CD8-positive, alpha-beta memory T cell (primary cell): ENCODE data around the gene ASPHD1. TPM values are rescaled to one million over a fixed set of nuclear protein-coding genes. Genes with fewer than 3 reads are reported as not detected.
"Not testable (repeated sequence)": the region's sequence is repeated elsewhere in the genome, so short reads cannot be mapped to it uniquely, and the experiment has no call there.

Experiments
- CTCF ChIA-PET: fragments of 350-600 bp; sonication (Branson Sonifier 250); formaldehyde crosslinking; loops from one replicate; lab custom pipeline; 2021; ENCODE audit warnings: antibody characterized with exemption; lab: Charles Lee
- POLR2A ChIA-PET: fragments of 350-600 bp; sonication (Branson Sonifier 250); formaldehyde crosslinking; loops from one replicate; lab custom pipeline; 2021; ENCODE audit warnings: antibody characterized with exemption; lab: Charles Lee
- DNase-seq, 5 donors: peaks; one replicate each; pipeline versions ENCODE4 v3.0.0 to v3.0.0-alpha.2; 2020 to 2022; ENCODE audit warnings: mixed read lengths in 1 of 5
- H3K27ac ChIP-seq: one replicate; pipeline ENCODE4 v1.7.0; 2013; ENCODE audit warnings: low read depth, mild to moderate bottlenecking, low read length, moderate library complexity
- H3K27me3 ChIP-seq: 2 replicates; pipeline ENCODE4 v1.7.0; 2013; ENCODE audit warnings: low read length, mild to moderate bottlenecking; ENCODE audit not compliant: insufficient read depth, poor library complexity, severe bottlenecking
- H3K36me3 ChIP-seq: 2 replicates; pipeline ENCODE4 v1.7.0; 2013; ENCODE audit warnings: mild to moderate bottlenecking, low read length, moderate library complexity; ENCODE audit not compliant: insufficient read depth
- H3K4me1 ChIP-seq: 2 replicates; pipeline ENCODE4 v1.7.0; 2013; ENCODE audit warnings: mild to moderate bottlenecking, low read length, moderate library complexity; ENCODE audit not compliant: insufficient read depth
- H3K4me3 ChIP-seq: 2 replicates; pipeline ENCODE4 v1.7.0; 2013; ENCODE audit warnings: mild to moderate bottlenecking, low read length
- H3K9me3 ChIP-seq: 2 replicates; pipeline ENCODE4 v1.7.0; 2013; ENCODE audit warnings: mild to moderate bottlenecking, low read length
- H3K27ac Mint-ChIP-seq, 8 donors: one replicate each; pipeline ENCODE4 v1.8.0; 2020 to 2021; ENCODE audit warnings: mixed read lengths in 8 of 8, mild to moderate bottlenecking in 6 of 8, inconsistent platforms in 3 of 8, moderate library complexity in 3 of 8
- H3K27me3 Mint-ChIP-seq, 2 donors: one replicate each; pipeline ENCODE4 v1.8.0; 2020 to 2021; ENCODE audit warnings: mixed read lengths in 2 of 2, mild to moderate bottlenecking in 1 of 2, moderate library complexity in 1 of 2
- H3K36me3 Mint-ChIP-seq, 3 donors: one replicate each; pipeline ENCODE4 v1.8.0; 2020 to 2021; ENCODE audit warnings: mixed read lengths in 3 of 3, inconsistent platforms in 1 of 3, mild to moderate bottlenecking in 1 of 3
- H3K4me1 Mint-ChIP-seq, 3 donors: one replicate each; pipeline ENCODE4 v1.8.0; 2020 to 2021; ENCODE audit warnings: mixed read lengths in 3 of 3, inconsistent platforms in 1 of 3, mild to moderate bottlenecking in 1 of 3
- H3K4me3 Mint-ChIP-seq, 7 donors: one replicate each; pipeline ENCODE4 v1.8.0; 2020 to 2021; ENCODE audit warnings: mixed read lengths in 7 of 7, mild to moderate bottlenecking in 6 of 7, moderate library complexity in 4 of 7, inconsistent platforms in 2 of 7
- H3K9me3 Mint-ChIP-seq, 5 donors: one replicate each; pipeline ENCODE4 v1.8.0; 2020 to 2022; ENCODE audit warnings: mixed read lengths in 5 of 5, mild to moderate bottlenecking in 3 of 5, moderate library complexity in 2 of 5, inconsistent platforms in 1 of 5
- polyA plus RNA-seq: library from polyadenylated mRNA; unstranded; fragments of 300-500 nt; fragmentation: Illumina TruSeq; gene quantifications from one replicate; pipeline ENCODE4 v1.2.3, GENCODE V29; 2021
- total RNA-seq, 2 experiments: library from RNA; stranded (reverse); gene quantifications; one replicate each; pipeline ENCODE4 v1.2.3, GENCODE V29; 2021

The ASPHD1 gene
- total and polyA plus RNA-seq, 3 experiments from 2014 or later, result 1.2 to 1.7 TPM; not detected in 1

GRCh38 chr16:29869067-29869466 lies 31.2 kb upstream of the ASPHD1 start:
- H3K9me3 ChIP-seq, H3K27me3 ChIP-seq, H3K4me3 ChIP-seq, H3K4me3 Mint-ChIP-seq, H3K9me3 Mint-ChIP-seq, H3K4me1 Mint-ChIP-seq, H3K27me3 Mint-ChIP-seq, H3K27ac Mint-ChIP-seq, H3K36me3 ChIP-seq, CTCF ChIA-PET, H3K36me3 Mint-ChIP-seq, DNase-seq, H3K27ac ChIP-seq, H3K4me1 ChIP-seq: not testable (repeated sequence)
- POLR2A ChIA-PET, result interaction anchor here (0.6 kb wide), 1 partner anchor 178 kb away, joined by 3 read pairs; no protein-coding TSS in a partner anchor

- H3K27ac Mint-ChIP-seq, result no peak overlapping the region
- H3K36me3 Mint-ChIP-seq, result no peaks in the 10 kb centered on the region
- ChIA-PET POLR2A (no interaction called here), CTCF (interaction anchor here (1.2 kb wide), 1 partner anchor 8 kb away, joined by 4 read pairs; the partner anchor contains the start of gene CDIPT)
- Histone ChIP-seq H3K9me3 (no peaks in the 10 kb centered on the region), H3K27ac (no peak overlapping the region), H3K4me3 (no peak overlapping the region), H3K36me3 (no peaks in the 10 kb centered on the region), H3K27me3 (peaks cover under 1% of the 10 kb centered on the region), H3K4me1 (peaks cover 4% of the 10 kb centered on the region)
- no peak for DNase-seq
- H3K9me3 Mint-ChIP-seq, result no peaks in the 10 kb centered on the region
- H3K27me3 Mint-ChIP-seq, result peaks cover 15% of the 10 kb centered on the region in 2 donors
- peaks cover 7 to 15% (median 10%) of the 10 kb centered on the region in 3 donors for H3K4me1 Mint-ChIP-seq
- no peak overlapping the region for H3K4me3 Mint-ChIP-seq
Observed at GRCh38 chr16:29871822-29872546, 28.3 kb upstream of the ASPHD1 start.

GRCh38 chr16:29873319-29873718 lies 27.0 kb upstream of the ASPHD1 start:
- Mint-ChIP-seq H3K4me3 (no peak overlapping the region), H3K4me1 (peaks cover 13 to 20% (median 18%) of the 10 kb centered on the region in 3 donors), H3K36me3 (peaks cover 0 to 3% (median 0%) of the 10 kb centered on the region in 3 donors), H3K27me3 (peaks cover 23% of the 10 kb centered on the region in 2 donors), H3K9me3 (no peaks in the 10 kb centered on the region), H3K27ac (no peak overlapping the region)
- Histone ChIP-seq H3K27me3 (peaks cover 13% of the 10 kb centered on the region), H3K4me3 (no peak overlapping the region), H3K4me1 (peaks cover 12% of the 10 kb centered on the region), H3K27ac (no peak overlapping the region), H3K9me3 (no peaks in the 10 kb centered on the region), H3K36me3 (no peaks in the 10 kb centered on the region)
- ChIA-PET POLR2A (interaction anchor here (0.5 to 0.8 kb wide), 2 partner anchors 37 to 58 kb away, joined by 5 to 7 read pairs; partner anchors contain the start of gene PAGR1), CTCF (no interaction called here)
- DNase-seq, result no peak

- no peak for DNase-seq
- Histone ChIP-seq H3K4me3 (no peak overlapping the region), H3K27ac (no peak overlapping the region), H3K27me3 (peaks cover 13% of the 10 kb centered on the region), H3K36me3 (no peaks in the 10 kb centered on the region), H3K9me3 (no peaks in the 10 kb centered on the region), H3K4me1 (peaks cover 12% of the 10 kb centered on the region)
- H3K27ac Mint-ChIP-seq, result no peak overlapping the region
- no peaks in the 10 kb centered on the region for H3K9me3 Mint-ChIP-seq
- no peak overlapping the region for H3K4me3 Mint-ChIP-seq
- H3K36me3 Mint-ChIP-seq, result peaks cover 0 to 3% (median 0%) of the 10 kb centered on the region in 3 donors
- ChIA-PET POLR2A (interaction anchor here (0.7 kb wide), 1 partner anchor 73 kb away, joined by 5 read pairs; no protein-coding TSS in a partner anchor), CTCF (interaction anchor here (1.3 kb wide), 1 partner anchor 11 kb away, joined by 7 read pairs; no protein-coding TSS in a partner anchor)
- peaks cover 28 to 32% of the 10 kb centered on the region in 2 donors for H3K27me3 Mint-ChIP-seq
- H3K4me1 Mint-ChIP-seq, result peaks cover 13 to 20% (median 18%) of the 10 kb centered on the region in 3 donors
Observed at GRCh38 chr16:29875206-29875605, 25.1 kb upstream of the ASPHD1 start.

- Mint-ChIP-seq H3K9me3 (no peaks in the 10 kb centered on the region), H3K27me3 (peaks cover 25 to 36% of the 10 kb centered on the region in 2 donors), H3K4me1 (peaks cover 13 to 20% (median 18%) of the 10 kb centered on the region in 3 donors), H3K36me3 (peaks cover 0 to 3% (median 0%) of the 10 kb centered on the region in 3 donors), H3K27ac (peak overlapping the region in 1 of 8 donors; percentile 94), H3K4me3 (peak overlapping the region in 6 of 7 donors; percentile 67 to 83 (median 74))
- Histone ChIP-seq H3K4me3 (peak overlapping the region; percentile 28), H3K4me1 (peaks cover 12% of the 10 kb centered on the region), H3K27me3 (peaks cover 13% of the 10 kb centered on the region), H3K36me3 (no peaks in the 10 kb centered on the region), H3K9me3 (no peaks in the 10 kb centered on the region), H3K27ac (no peak overlapping the region)
- CTCF ChIA-PET, result no interaction called here
- POLR2A ChIA-PET, result no interaction called here
- no peak for DNase-seq
Observed at GRCh38 chr16:29876217-29876593, 24.1 kb upstream of the ASPHD1 start.

- no peaks in the 10 kb centered on the region for H3K9me3 Mint-ChIP-seq
- POLR2A ChIA-PET, result no interaction called here
- H3K36me3 ChIP-seq, result no peaks in the 10 kb centered on the region
- H3K27ac ChIP-seq, result peak overlapping the region; percentile 1
- no peaks in the 10 kb centered on the region for H3K9me3 ChIP-seq
- peak overlapping the region; percentile 28 for H3K4me3 ChIP-seq
- H3K27me3 ChIP-seq, result peaks cover 13% of the 10 kb centered on the region
- peaks cover 27 to 38% of the 10 kb centered on the region in 2 donors for H3K27me3 Mint-ChIP-seq
- peaks cover 12% of the 10 kb centered on the region for H3K4me1 ChIP-seq
- H3K4me1 Mint-ChIP-seq, result peaks cover 13 to 20% (median 18%) of the 10 kb centered on the region in 3 donors
- peak; percentile 13 to 58 (median 18) for DNase-seq
- H3K4me3 Mint-ChIP-seq, result peak overlapping the region in 6 of 7 donors; percentile 67 to 83 (median 74)
- peak overlapping the region in 1 of 8 donors; percentile 94 for H3K27ac Mint-ChIP-seq
- H3K36me3 Mint-ChIP-seq, result peaks cover 0 to 3% (median 0%) of the 10 kb centered on the region in 3 donors
- CTCF ChIA-PET, result interaction anchor here (1.0 to 1.5 kb wide), 2 partner anchors 13 to 553 kb away, joined by 3 read pairs; partner anchors contain the start of genes CDIPT and DCTPP1
Observed at GRCh38 chr16:29876594-29877249, 23.6 kb upstream of the ASPHD1 start.

- ChIA-PET POLR2A (no interaction called here), CTCF (interaction anchor here (0.7 to 1.5 kb wide), 3 partner anchors 14 to 552 kb away, joined by 3 read pairs; partner anchors contain the start of genes CDIPT and DCTPP1)
- Mint-ChIP-seq H3K27me3 (peaks cover 24 to 38% of the 10 kb centered on the region in 2 donors), H3K36me3 (peaks cover 0 to 3% (median 0%) of the 10 kb centered on the region in 3 donors), H3K27ac (peak overlapping the region in 2 of 8 donors; percentile 31 to 51), H3K4me1 (peaks cover 13 to 20% (median 18%) of the 10 kb centered on the region in 3 donors), H3K4me3 (peak overlapping the region; percentile 9 to 83 (median 73)), H3K9me3 (no peaks in the 10 kb centered on the region)
- DNase-seq, result peak in 3 of 5 donors; percentile 15 to 31 (median 29)
- Histone ChIP-seq H3K9me3 (no peaks in the 10 kb centered on the region), H3K36me3 (no peaks in the 10 kb centered on the region), H3K27me3 (peaks cover 13% of the 10 kb centered on the region), H3K4me3 (peak overlapping the region; percentile 26), H3K27ac (no peak overlapping the region), H3K4me1 (peaks cover 12% of the 10 kb centered on the region)
Observed at GRCh38 chr16:29877266-29877961, 22.9 kb upstream of the ASPHD1 start.
